ENCODE measurements around the gene WDR26. TPM values are rescaled to one million over a fixed set of nuclear protein-coding genes. Genes with fewer than 3 reads are reported as not detected.

The WDR26 gene
- total and polyA plus RNA-seq, 11 donors = 20.2 to 83.8 (median 60.1) TPM

DNA sequence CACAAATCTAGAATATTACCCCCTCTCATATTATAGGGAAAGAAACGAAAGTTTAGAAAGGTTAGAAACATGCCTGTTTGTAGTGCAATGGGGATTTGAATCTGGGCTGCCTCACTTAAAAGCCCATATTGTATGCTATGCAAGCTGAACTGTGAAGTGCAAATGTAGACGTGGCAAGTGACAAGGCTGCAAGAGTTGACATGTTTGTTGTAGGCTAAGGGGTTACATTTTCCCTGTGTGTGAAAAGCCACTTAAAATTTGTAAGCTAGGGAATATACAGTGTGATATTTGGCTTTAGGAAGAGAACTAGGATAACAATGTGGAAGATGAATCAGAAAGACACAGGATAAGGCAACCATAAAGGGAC, 29.0 kb downstream of the WDR26 start:
- H3K36me3 ChIP-seq = peaks cover 0 to 100% (median 97%) of the 10 kb centered on the region in 9 donors
- WGBS, 4 donors = 89 to 96% (median 92%) methylated on average over 2 of the region's 2 CpGs
- TF ChIP-seq, protein P1, sequence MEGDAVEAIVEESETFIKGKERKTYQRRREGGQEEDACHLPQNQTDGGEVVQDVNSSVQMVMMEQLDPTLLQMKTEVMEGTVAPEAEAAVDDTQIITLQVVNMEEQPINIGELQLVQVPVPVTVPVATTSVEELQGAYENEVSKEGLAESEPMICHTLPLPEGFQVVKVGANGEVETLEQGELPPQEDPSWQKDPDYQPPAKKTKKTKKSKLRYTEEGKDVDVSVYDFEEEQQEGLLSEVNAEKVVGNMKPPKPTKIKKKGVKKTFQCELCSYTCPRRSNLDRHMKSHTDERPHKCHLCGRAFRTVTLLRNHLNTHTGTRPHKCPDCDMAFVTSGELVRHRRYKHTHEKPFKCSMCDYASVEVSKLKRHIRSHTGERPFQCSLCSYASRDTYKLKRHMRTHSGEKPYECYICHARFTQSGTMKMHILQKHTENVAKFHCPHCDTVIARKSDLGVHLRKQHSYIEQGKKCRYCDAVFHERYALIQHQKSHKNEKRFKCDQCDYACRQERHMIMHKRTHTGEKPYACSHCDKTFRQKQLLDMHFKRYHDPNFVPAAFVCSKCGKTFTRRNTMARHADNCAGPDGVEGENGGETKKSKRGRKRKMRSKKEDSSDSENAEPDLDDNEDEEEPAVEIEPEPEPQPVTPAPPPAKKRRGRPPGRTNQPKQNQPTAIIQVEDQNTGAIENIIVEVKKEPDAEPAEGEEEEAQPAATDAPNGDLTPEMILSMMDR (IDR thresholded peaks at IDR 0.05) = no peak
- TF ChIP-seq POLR2A (IDR thresholded peaks at IDR 0.05) = no peak
- no peak overlapping the region for H3K27ac ChIP-seq
- H3K27me3 ChIP-seq = no peaks in the 10 kb centered on the region
- intact Hi-C loops (cut with DNase I) = no loop called here
- H3K4me1 ChIP-seq = peaks cover 0 to 3% (median 0%) of the 10 kb centered on the region in 12 donors
- no peak for ATAC-seq
- no peaks in the 10 kb centered on the region for H3K9me3 ChIP-seq
- no peak overlapping the region for H3K4me3 ChIP-seq
- no peak for DNase-seq

DNA sequence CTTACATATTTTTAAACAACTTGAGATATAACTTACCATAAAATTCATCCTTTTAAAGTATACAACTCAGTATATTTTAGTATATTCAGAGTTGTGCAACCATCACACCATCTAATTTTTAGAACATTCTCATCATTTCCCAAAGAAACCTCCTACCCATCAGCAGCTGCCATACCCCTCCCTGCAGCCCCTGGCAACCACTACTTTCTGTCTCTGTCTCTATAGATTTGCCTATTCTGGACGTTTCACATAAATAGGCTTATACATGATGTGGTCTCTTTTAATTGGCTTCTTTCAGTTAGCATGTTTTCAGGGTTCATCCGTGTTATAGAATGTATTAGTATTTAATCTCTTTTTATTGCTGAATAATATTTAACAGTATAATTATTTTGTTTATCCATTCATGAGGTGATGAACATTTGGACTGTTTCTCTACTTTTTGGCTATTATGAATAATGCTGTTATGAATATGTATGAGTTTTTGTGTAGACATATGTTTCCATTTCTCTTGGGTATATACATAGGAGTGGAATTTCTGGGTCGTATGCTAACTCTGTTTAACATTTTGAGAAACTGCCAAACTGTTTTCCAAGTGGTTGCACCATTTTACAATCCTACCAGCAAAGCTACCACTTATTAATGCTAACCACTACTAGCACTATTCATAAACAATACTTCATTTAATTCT, 29.5 kb downstream of the WDR26 start:
- peaks cover 0 to 100% (median 97%) of the 10 kb centered on the region in 9 donors for H3K36me3 ChIP-seq
- intact Hi-C loops (cut with DNase I) = no loop called here
- no peak overlapping the region for H3K27ac ChIP-seq
- H3K4me1 ChIP-seq = peaks cover 0 to 3% (median 0%) of the 10 kb centered on the region in 12 donors
- no peaks in the 10 kb centered on the region for H3K9me3 ChIP-seq
- no peak overlapping the region for H3K4me3 ChIP-seq
- no peaks in the 10 kb centered on the region for H3K27me3 ChIP-seq
- DNase-seq = no peak
- ATAC-seq = no peak
- WGBS, 4 donors = 69 to 79% (median 74%) methylated on average over 3 of the region's 3 CpGs
- no peak for TF ChIP-seq POLR2A (IDR thresholded peaks at IDR 0.05)
- TF ChIP-seq, protein P1 (IDR thresholded peaks at IDR 0.05) = no peak

DNA sequence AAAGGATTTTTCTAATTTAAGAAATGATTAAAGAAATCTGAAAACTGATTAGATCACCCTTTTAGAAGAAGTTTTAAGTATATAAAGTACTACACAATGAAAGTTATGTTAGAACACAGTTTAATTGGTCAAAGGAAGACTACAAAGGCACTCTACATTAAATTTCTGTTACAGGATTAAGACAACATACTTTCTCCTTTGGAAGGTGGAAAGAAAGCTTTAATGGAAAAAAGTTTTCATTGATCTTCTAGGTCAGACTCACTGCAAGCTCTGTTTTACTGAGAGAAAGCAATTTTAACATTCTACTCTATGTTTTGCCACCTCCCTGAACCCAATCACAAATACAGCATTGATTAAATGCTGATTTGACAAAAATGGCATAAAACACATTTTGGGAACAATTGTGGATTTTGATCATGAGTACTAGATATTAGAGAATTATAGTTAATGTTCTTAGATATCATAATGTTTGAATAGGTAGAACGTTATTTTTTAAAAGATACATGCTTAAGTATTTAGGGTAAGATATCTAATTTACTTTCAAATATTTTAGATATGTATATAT, 32.0 kb downstream of the WDR26 start:
- WGBS, 4 donors = 80 to 88% (median 84%) methylated on average over 1 of the region's 1 CpG
- ATAC-seq = no peak
- DNase-seq = no peak
- H3K9me3 ChIP-seq = no peaks in the 10 kb centered on the region
- H3K36me3 ChIP-seq = peaks cover under 1 to 100% (median 98%) of the 10 kb centered on the region in 9 donors
- no peak overlapping the region for H3K4me3 ChIP-seq
- H3K27me3 ChIP-seq = no peaks in the 10 kb centered on the region
- no peak overlapping the region for H3K27ac ChIP-seq
- TF ChIP-seq, protein P1 (IDR thresholded peaks at IDR 0.05) = no peak
- TF ChIP-seq POLR2A (IDR thresholded peaks at IDR 0.05) = no peak
- intact Hi-C loops (cut with DNase I) = no loop called here
- H3K4me1 ChIP-seq = no peaks in the 10 kb centered on the region

DNA sequence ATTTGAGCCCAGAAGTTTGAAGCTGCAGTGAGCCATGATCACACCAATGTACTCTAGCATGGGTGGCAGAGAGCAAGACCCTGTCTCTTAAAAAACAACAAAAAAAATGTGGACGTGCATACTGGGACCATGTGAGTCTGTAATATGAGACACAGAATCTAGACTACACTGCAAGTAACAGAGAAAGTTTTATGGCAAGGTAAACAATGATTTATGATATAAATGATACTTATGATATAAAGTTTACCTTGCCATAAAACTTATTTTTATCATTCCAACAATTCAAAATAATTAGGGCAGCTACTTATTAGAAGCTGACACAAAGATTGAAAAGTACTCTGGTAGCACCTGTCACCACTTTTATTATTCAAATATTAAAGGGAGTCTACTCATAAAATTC, 34.7 kb downstream of the WDR26 start:
- TF ChIP-seq, protein P1 (IDR thresholded peaks at IDR 0.05) = no peak
- no peak for TF ChIP-seq POLR2A (IDR thresholded peaks at IDR 0.05)
- no peak for DNase-seq
- H3K27me3 ChIP-seq = no peaks in the 10 kb centered on the region
- H3K4me1 ChIP-seq = no peaks in the 10 kb centered on the region
- no peak for ATAC-seq
- peaks cover 4 to 100% (median 100%) of the 10 kb centered on the region in 9 donors for H3K36me3 ChIP-seq
- H3K27ac ChIP-seq = no peak overlapping the region
- WGBS, 4 donors = 68 to 85% (median 83%) methylated on average over 1 of the region's 1 CpG
- no peak overlapping the region for H3K4me3 ChIP-seq
- intact Hi-C loops (cut with DNase I) = loop anchor here in 1 of 10 donors (10.0 kb wide), 1 partner anchor 95 kb away; no protein-coding TSS in a partner anchor
- H3K9me3 ChIP-seq = no peaks in the 10 kb centered on the region
